Adrenal gland (tissue), 5 donors: ENCODE measurements around the gene BACE1.

ENCODE experiments used
- CTCF ChIP-seq, 6 experiments: fragments of 450-650 bp in 4 of 6; fragments of 200-600 bp in 2 of 6; sonication (generic) in 1 of 6; IDR thresholded peaks; 1 replicate in 5 of 6; 2 replicates in 1 of 6; pipeline versions ENCODE4 v1.5.1 to v1.8.0; 2016 to 2021; ENCODE audit warnings: antibody characterized with exemption in 6 of 6, mild to moderate bottlenecking in 2 of 6, moderate library complexity in 1 of 6
- POLR2A ChIP-seq, 2 donors: fragments of 450-650 bp; IDR thresholded peaks; one replicate each; pipeline ENCODE4 v1.6.1; 2017; ENCODE audit warnings: antibody characterized with exemption in 2 of 2, mild to moderate bottlenecking in 2 of 2, moderate library complexity in 1 of 2
- donor health status: DM: no; HTN: no; CAD: no.

- peak in 4 of 6 experiments; percentile 16 to 27 (median 20) for TF ChIP-seq CTCF (IDR thresholded peaks at IDR 0.05)
- TF ChIP-seq POLR2A (IDR thresholded peaks at IDR 0.05) = peak in 1 of 2 donors; percentile 22
Measured at GRCh38 chr11:117239295-117239694, 76.8 kb downstream of the BACE1 start.
